GM19240 (cell line): Measurements from ENCODE around the gene PHC2.

Experiments
- DNase-seq: peaks from one replicate; pipeline ENCODE4 v3.0.0; 2011; ENCODE audit warnings: low spot score; ENCODE audit not compliant: insufficient read length

PHC2 gene

GRCh38 chr1:33391343-33392078, 39.4 kb downstream of the PHC2 start:
- no peak for DNase-seq

GRCh38 chr1:33390542-33390941, 40.4 kb downstream of the PHC2 start:
- DNase-seq = no peak

- DNase-seq = no peak
Measured at GRCh38 chr1:33388805-33389771, 41.8 kb downstream of the PHC2 start.

GRCh38 chr1:33387625-33388024, 43.3 kb downstream of the PHC2 start:
- DNase-seq = no peak

- no peak for DNase-seq
Measured at GRCh38 chr1:33385251-33385650, 45.6 kb downstream of the PHC2 start.

- DNase-seq = no peak
Measured at GRCh38 chr1:33384040-33384812, 46.7 kb downstream of the PHC2 start.

- no peak for DNase-seq
Measured at GRCh38 chr1:33383489-33383888, 47.4 kb downstream of the PHC2 start.

GRCh38 chr1:33382661-33383415, 48.1 kb downstream of the PHC2 start:
- no peak for DNase-seq

GRCh38 chr1:33381977-33382376, 48.9 kb downstream of the PHC2 start:
- DNase-seq = no peak

GRCh38 chr1:33380811-33381210, 50.1 kb downstream of the PHC2 start:
- DNase-seq = no peak

GRCh38 chr1:33379631-33380354, 51.1 kb downstream of the PHC2 start:
- no peak for DNase-seq

GRCh38 chr1:33378976-33379375, 51.9 kb downstream of the PHC2 start:
- DNase-seq = no peak

GRCh38 chr1:33378524-33378923, 52.4 kb downstream of the PHC2 start:
- no peak for DNase-seq

- no peak for DNase-seq
Measured at GRCh38 chr1:33377756-33378155, 53.1 kb downstream of the PHC2 start.

- DNase-seq = no peak
Measured at GRCh38 chr1:33377013-33377412, 53.9 kb downstream of the PHC2 start.

- DNase-seq = no peak
Measured at GRCh38 chr1:33375316-33375715, 55.6 kb downstream of the PHC2 start.

- no peak for DNase-seq
Measured at GRCh38 chr1:33374336-33375105, 56.4 kb downstream of the PHC2 start.

- DNase-seq = no peak
Measured at GRCh38 chr1:33373606-33374005, 57.3 kb downstream of the PHC2 start.

GRCh38 chr1:33372677-33373076, 58.2 kb downstream of the PHC2 start:
- DNase-seq = no peak

- no peak for DNase-seq
Measured at GRCh38 chr1:33372162-33372561, 58.7 kb downstream of the PHC2 start.
